SKM-1 (cell line): ENCODE results near the gene PHKG2.
"Not testable (repeated sequence)": the region's sequence is repeated elsewhere in the genome, so short reads cannot be mapped to it uniquely, and the experiment has no call there.

Source experiments
- DNase-seq: peaks from one replicate; lab custom pipeline; 2025; ENCODE audit not compliant: unreplicated experiment; lab: John Stamatoyannopoulos, UW

Gene PHKG2

GRCh38 chr16:30747799-30748633 is at the start of gene PHKG2:
Gene PHKG2 (plus strand): TSS chr16:30748425. CDS start chr16:30748821, 396 bp downstream.
- peak; percentile 95 for DNase-seq

GRCh38 chr16:30698816-30699614 is 49.2 kb upstream of the PHKG2 start, which contains the start of gene SRCAP:
Gene SRCAP (plus strand): TSS chr16:30699171. CDS start chr16:30700825, 1,654 bp downstream.
- peak; percentile 72 for DNase-seq

- DNase-seq = no peak
These were observed 48.6 kb upstream of the PHKG2 start for GRCh38 chr16:30699615-30700099.

- no peak for DNase-seq
These were observed 47.7 kb upstream of the PHKG2 start for GRCh38 chr16:30700491-30700890.

GRCh38 chr16:30700971-30701370 is 47.3 kb upstream of the PHKG2 start:
- no peak for DNase-seq

- DNase-seq = not testable (repeated sequence)
These were observed 45.2 kb upstream of the PHKG2 start for GRCh38 chr16:30703071-30703470.

GRCh38 chr16:30703971-30704370 is 44.3 kb upstream of the PHKG2 start:
- no peak for DNase-seq

GRCh38 chr16:30706046-30706445 is 42.2 kb upstream of the PHKG2 start:
- DNase-seq = no peak

- no peak for DNase-seq
These were observed 37.3 kb upstream of the PHKG2 start for GRCh38 chr16:30710971-30711370.

GRCh38 chr16:30711712-30712111 is 36.5 kb upstream of the PHKG2 start:
- DNase-seq = no peak

- no peak for DNase-seq
These were observed 32.3 kb upstream of the PHKG2 start for GRCh38 chr16:30715750-30716445.

- DNase-seq = no peak
These were observed 28.1 kb upstream of the PHKG2 start for GRCh38 chr16:30720086-30720485.

- DNase-seq = no peak
These were observed 27.5 kb upstream of the PHKG2 start for GRCh38 chr16:30720694-30721093.

- no peak for DNase-seq
These were observed 27.1 kb upstream of the PHKG2 start for GRCh38 chr16:30721167-30721566.

- DNase-seq = no peak
These were observed 26.6 kb upstream of the PHKG2 start for GRCh38 chr16:30721606-30722005.

GRCh38 chr16:30722443-30722842 is 25.8 kb upstream of the PHKG2 start:
- no peak for DNase-seq

- no peak for DNase-seq
These were observed 25.3 kb upstream of the PHKG2 start for GRCh38 chr16:30722916-30723315.

- no peak for DNase-seq
These were observed 24.4 kb upstream of the PHKG2 start for GRCh38 chr16:30723725-30724355.

- peak; percentile 57 for DNase-seq
These were observed 23.4 kb upstream of the PHKG2 start for GRCh38 chr16:30724641-30725417.

GRCh38 chr16:30725418-30725792 is 22.8 kb upstream of the PHKG2 start:
- no peak for DNase-seq
